GM12872 (cell line): ENCODE results near the gene ANGPTL1.

ENCODE experiments used
- CTCF ChIP-seq: IDR thresholded peaks from 3 replicates; pipeline ENCODE4 v1.5.1; 2011; ENCODE audit warnings: low read depth, mild to moderate bottlenecking, low read length, moderate library complexity; ENCODE audit not compliant: insufficient read depth

Gene ANGPTL1

DNA sequence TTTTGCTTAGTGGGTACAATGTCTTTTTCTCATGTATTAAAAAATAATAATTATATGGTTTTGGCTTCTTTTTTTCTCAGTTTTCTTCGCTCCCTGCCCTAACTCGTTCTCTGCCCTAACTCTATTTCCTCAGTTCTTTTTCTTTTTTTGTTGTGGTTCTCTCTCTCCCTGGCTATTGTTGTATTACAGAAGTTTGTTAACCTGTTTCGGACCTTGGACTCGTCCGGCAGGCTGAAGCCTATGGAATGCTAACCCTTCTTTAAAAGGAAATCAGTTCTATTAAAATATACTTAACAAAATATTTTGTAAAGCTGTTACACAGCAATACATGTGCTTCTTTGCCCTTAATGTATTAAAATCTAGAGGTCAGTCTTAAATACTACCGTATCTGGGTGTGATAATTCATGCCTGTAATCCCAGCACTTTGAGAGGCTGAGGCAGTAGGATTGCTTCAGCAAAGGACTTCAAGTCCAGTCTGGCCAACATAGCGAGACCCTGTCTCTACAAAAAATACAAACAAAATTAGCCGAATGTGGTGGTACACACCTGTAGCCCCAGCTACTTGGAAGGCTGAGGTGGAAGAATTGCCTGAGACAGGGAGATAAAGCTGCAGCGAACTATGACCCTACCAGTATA lies 64.1 kb downstream of the ANGPTL1 start:
- TF ChIP-seq CTCF, result no peak

DNA sequence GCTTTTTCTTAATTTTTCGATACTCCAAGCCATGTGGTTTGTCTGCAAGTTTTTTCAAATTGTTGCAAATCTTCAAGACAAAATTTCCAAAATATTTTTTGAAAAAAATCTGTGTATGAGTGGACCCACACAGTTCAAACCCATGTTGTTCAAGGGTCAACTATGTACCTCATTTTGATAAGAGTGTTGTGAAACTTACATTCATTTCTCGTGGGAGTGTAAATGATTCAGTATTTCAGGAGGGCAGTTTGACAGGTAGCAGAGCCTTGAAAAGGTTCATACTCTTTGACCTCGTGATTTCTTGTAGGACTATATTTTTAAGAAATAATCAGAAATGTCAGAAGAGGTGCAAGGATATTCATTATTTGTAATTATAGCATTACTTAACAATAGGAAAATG lies 68.0 kb downstream of the ANGPTL1 start:
- no peak for TF ChIP-seq CTCF
